Measurements from ENCODE around the gene TIMP2.

- TF ChIP-seq CTCF (IDR thresholded peaks at IDR 0.05) (no peak), RFX5 (IDR thresholded peaks at IDR 0.05) (no peak), POLR2A (IDR thresholded peaks at IDR 0.05; ENCODE audit: low read length) (no peak)
Measured at GRCh38 chr17:78818152-78818846, 106.9 kb downstream of the TIMP2 start.
